Raji (cell line): Measurements from ENCODE around the gene NDUFAF3.

Experiments used
- POLR2A ChIP-seq: IDR thresholded peaks from 2 replicates; pipeline ENCODE4 v1.6.1; 2011; ENCODE audit warnings: low read depth, low read length, control low read depth; ENCODE audit not compliant: insufficient read depth

Gene NDUFAF3

DNA sequence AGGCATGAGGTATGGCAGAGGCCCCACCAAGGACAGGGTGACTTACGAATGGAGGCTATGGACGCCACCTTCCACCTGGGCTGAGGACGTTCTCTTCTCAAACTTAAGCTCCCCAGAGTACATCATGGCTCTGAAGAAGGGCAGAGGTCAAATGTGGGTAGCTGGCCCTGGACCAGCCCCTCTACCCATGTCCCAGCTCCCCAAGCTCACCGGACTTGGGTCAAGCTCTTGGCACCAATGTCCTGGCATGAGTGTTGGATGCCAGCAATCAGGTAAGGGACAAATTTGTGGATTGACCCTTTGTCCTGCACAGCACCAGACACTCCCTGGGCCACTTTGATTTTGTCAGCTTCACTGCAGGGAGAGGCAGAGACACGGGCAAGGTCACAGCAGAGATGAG is 2.5 kb downstream of the NDUFAF3 start:
- 0 out of 2 replicates have a peak, but pooled peaks have one; percentile 12 for TF ChIP-seq POLR2A

GRCh38 chr3:49025005-49025792 is 3.3 kb downstream of the NDUFAF3 start:
- peak; percentile 38; the same call in 1 of the 2 replicates for TF ChIP-seq POLR2A

DNA sequence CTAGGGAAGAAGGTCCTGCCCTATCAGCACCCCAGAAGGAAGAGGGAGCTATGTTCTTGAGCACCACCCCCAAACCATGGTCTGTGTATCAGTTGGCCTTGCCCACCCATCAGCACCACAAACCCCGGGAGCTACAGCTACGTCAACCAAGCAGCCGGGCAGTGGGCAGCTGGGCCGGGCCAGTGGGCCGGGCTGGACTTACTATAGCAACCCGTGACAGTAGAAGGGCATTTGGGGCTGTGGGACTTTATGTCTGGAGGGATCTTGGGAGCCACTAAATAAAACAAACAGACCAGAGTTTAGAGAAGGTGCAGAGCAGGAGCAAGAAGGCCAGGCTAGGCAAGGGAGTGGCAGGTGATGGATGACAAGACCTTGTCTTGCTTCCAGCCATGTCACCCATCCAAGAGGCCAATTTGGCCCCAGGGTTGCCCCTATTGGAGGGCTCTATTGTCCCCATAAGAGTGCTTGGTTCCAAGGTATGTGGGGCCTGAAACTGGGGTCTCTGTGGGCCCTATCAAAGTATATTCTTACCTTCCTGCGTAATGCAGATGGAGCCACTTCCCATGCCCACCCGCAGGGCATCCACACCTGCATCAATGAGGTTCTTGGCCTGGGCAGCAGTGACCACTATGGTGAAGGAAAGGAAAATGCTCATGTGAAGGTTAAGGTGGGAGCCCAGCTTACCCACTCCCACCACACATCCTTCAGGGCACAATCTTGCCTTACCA is 4.0 kb downstream of the NDUFAF3 start:
- TF ChIP-seq POLR2A, result no peak

DNA sequence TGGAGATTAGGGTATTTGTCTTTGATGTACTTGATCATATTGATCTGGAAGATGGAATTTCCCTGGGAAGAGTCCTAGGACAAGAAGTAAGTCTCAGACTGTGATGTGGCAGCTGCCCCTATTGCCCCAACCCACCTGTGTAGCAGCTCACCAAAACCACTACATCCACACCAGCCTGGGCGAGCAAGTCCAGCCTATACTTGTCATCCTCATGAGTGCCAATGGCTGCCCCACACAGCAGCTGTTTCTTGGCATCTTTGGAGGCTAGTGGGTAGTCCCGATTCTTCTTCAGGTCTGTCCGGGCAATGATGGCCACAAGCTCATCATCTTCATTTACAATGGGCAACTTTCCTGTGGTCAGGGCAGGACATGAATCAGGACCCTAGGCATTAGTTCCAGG is 4.6 kb downstream of the NDUFAF3 start:
- TF ChIP-seq POLR2A, result peak; percentile 48; the same call in 1 of the 2 replicates

- TF ChIP-seq POLR2A, result peak; percentile 58
Measured at GRCh38 chr3:49027634-49028033, 5.7 kb downstream of the NDUFAF3 start.

- TF ChIP-seq POLR2A, result peak; percentile 36; the same call in 1 of the 2 replicates
Measured at GRCh38 chr3:49028298-49028672, 6.4 kb downstream of the NDUFAF3 start.

DNA sequence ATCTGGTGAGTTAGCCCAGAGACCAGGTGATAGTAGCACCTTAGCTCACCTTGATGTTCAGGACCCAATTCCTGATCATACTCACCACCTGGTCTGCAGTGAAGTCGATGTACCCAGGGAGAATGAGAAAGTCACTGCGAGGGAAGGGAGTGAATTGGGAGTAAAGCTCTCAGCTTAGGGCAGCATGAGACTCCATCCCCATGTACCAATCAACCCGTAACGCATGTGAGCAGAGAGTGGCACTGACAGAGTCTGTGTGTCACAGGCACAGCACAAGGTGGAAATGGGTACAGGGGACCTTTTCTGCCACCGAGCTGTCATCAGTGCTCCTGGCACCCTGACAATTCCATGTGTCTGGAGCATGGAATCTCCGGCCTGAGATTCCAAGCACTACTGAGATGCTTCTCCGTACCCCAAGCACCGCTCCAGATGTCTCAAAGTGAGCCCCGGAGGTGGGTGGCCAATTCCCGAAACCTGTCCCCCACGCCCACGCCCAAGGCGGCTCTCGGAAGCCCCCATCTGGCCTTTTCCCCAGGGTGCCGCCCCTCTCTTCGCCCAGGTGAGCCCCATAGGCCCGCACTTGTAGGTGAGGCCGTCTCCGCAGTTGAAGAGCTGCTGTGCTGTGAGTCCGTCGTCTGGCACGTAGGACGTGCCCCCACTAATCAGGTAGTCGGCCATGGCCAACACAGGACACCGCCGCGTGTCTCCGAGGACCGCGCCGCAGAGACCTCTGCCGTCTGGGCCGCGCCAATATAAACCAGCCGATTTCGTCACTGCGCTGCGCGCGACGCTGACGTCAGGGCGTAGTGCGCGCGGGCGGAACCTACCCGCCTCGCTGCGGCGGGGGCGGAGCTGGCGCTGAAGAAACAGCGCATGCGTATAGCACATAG is 7.0 kb downstream of the NDUFAF3 start, which contains the start of gene IMPDH2:
Gene IMPDH2 (minus strand): TSS at position 726 of the 890 bp plus-strand sequence. CDS start 48 bp downstream, at position 678.
- TF ChIP-seq POLR2A, result peak; percentile 100

DNA sequence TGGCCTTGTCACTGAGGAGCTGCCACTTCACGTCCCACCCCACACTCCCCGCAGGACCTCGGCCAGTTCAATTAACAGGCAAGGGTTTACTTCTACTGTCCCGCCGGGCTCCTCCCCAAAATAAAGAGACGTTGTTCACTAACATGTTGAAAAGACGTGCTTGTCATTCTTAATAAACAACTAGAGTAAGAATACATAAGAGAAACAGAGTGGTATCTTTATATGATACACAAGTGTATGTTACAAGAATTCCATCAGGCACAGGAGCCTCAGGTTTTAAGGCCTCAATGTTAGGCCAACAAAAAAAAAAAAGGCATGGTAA is 7.6 kb downstream of the NDUFAF3 start:
- TF ChIP-seq POLR2A, result no peak

DNA sequence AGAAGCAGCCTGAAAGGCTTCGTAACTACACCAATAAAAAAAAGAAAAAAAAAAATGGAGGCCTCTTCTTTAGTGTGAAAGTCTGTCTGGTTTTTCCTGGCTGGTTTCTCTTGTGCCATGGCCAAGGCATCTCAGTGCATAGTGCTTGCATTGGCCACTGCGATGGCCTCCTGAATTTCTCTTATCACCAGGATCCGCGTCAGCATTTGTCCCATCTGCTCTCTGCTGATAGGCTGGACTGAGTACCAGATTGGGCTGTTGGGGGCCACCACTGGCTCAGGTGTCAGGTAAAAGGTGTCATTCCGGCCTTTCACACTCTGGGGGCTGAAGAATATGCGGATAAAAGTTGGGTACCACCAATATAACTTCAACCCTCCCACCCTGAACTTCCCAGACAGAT is 8.4 kb downstream of the NDUFAF3 start:
- TF ChIP-seq POLR2A, result no peak

DNA sequence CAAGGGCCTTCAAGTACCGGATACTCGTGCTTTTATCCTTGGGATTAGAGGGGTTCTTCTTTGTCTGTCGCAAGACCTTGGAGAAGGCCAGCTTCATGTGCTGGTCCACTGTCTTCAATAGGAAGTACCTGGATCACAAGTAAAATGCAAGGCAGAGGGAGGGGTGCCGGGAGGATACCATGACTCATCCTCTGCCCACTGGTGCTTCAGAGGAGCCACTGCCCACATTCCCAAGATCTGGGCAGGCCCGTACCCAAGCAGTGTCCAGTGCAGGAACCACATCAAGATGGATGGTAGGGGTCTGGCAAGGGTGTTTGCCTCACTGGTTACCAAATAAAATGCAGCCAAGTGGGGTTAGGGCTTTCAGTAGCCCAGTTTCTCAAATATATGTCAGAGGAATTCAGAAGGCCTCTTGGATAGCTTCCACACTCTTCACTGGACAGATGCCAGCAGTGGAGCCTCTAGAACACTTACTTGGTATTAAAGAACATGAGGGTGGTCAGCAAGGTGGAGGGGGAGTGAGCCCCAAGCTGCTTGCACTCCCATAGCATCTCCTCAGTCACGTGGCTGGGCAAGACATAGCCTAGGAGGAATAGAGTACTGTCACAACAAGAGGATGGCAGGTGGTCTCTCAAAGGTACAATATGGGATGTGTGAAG is 10.9 kb downstream of the NDUFAF3 start:
- no peak for TF ChIP-seq POLR2A

GRCh38 chr3:49034650-49035049 is 12.7 kb downstream of the NDUFAF3 start:
- TF ChIP-seq POLR2A, result no peak

DNA sequence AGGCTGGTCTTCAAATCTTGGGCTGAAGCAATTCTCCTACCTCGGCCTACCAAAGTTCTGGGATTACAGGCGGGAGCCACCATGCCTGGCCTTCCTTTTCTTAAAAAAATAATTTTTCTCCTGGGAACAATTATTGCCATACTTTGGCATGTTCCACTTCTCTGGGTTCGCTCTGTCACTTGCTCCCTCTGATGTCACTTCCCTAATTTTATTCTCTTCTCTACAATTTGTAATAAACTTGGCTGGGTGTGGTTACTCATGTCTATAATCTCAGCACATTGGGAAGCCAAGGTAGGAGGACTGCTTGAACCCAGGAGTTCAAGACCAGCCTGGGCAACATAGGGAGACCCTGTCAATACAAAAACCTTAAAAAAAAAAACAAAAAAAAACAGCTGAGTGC is 13.4 kb downstream of the NDUFAF3 start:
- no peak for TF ChIP-seq POLR2A

GRCh38 chr3:49053543-49053942 is 31.6 kb downstream of the NDUFAF3 start:
- no peak for TF ChIP-seq POLR2A

DNA sequence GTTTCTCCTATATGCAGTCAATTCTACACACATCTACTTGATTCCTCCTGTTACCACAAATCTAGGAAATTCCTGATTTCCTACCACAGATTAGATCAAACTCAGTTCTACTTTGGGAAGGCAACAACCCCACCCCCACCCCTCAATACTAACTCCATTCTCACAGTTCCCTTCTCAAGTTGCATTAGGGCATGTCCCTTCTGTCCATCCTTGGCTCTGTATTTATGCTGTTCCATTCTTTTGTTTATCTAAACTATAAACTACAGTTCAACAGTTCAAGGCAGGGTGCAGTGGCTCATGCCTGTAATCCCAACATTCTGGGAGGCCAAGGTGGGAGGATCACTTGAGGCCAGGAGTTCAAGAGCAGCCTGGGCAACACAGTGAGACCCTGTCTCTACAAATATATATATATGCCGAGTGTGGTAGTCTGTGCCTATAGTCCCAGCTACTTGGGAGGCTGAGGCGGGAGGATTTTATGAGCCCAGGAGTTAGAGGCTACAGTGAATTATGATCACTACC is 32.5 kb downstream of the NDUFAF3 start:
- no peak for TF ChIP-seq POLR2A
